GM12878 (cell line): Measurements from ENCODE around the gene SRSF1. TPM values are rescaled to one million over a fixed set of nuclear protein-coding genes. Genes with fewer than 3 reads are reported as not detected.
"Not testable (repeated sequence)": the region's sequence is repeated elsewhere in the genome, so short reads cannot be mapped to it uniquely, and the experiment has no call there.

Source experiments
- ATAC-seq: fragments of 200-7000 bp; cut with Tn5 transposase; 3 replicates; pipeline ENCODE4 v1.9.1; 2020; ENCODE audit warnings: mild to moderate bottlenecking, moderate library complexity
- BruUV-seq: library from RNA; stranded (reverse); fragments of 400-500 nt; replicated peaks from 2 replicates; lab custom pipeline; 2021; lab: Mats Ljungman, UMichigan
- CTCF ChIA-PET: fragments of 300-600 bp; sonication (Branson Sonifier 250); formaldehyde crosslinking; extraction: SDS; loops from one replicate; lab custom pipeline; 2021; ENCODE audit warnings: inconsistent platforms; lab: Yijun Ruan, JAX
- POLR2A ChIA-PET: fragments of 350-600 bp; formaldehyde crosslinking; extraction: SDS; loops from one replicate; lab custom pipeline; 2021; ENCODE audit warnings: inconsistent platforms; lab: Charles Lee
- RAD21 ChIA-PET: fragments of 300-600 bp; sonication (Branson Sonifier 250); formaldehyde crosslinking; loops from one replicate; lab custom pipeline; 2023; ENCODE audit warnings: antibody characterized with exemption; ENCODE audit not compliant: unreplicated experiment; lab: Charles Lee
- SMC1A ChIA-PET: fragments of 300-600 bp; sonication (Branson Sonifier 250); formaldehyde crosslinking; loops from one replicate; lab custom pipeline; 2023; ENCODE audit not compliant: unreplicated experiment, uncharacterized antibody; lab: Charles Lee
- DNase-seq: peaks from one replicate; pipeline ENCODE4 v3.0.0-alpha.2; 2011; ENCODE audit warnings: low read depth, low spot score
- FAIRE-seq: peaks from 3 replicates; lab custom pipeline; 2011; peaks lifted over from hg19 to GRCh38; lab: Jason Lieb, UNC
- H2AFZ ChIP-seq: 2 replicates; pipeline ENCODE4 v1.6.0; 2011; ENCODE audit warnings: low read depth, low read length, control low read depth; ENCODE audit not compliant: control insufficient read depth
- H3K27ac ChIP-seq: 2 replicates; pipeline ENCODE4 v1.5.1; 2011; ENCODE audit warnings: control low read depth; ENCODE audit not compliant: control insufficient read depth, insufficient read depth
- H3K27me3 ChIP-seq, 2 experiments: replicated peaks in 1 of 2; 2 replicates each; pipeline versions ENCODE4 v1.6.0 to v1.6.1; 2011; ENCODE audit warnings: low read length in 1 of 2; ENCODE audit not compliant: control insufficient read depth in 2 of 2, insufficient read depth in 2 of 2
- H3K36me3 ChIP-seq, 2 experiments: 2 replicates each; pipeline ENCODE4 v1.5.1; 2011; ENCODE audit warnings: low read length in 1 of 2; ENCODE audit not compliant: control insufficient read depth in 2 of 2, insufficient read depth in 2 of 2
- H3K4me1 ChIP-seq: 2 replicates; pipeline ENCODE4 v1.6.1; 2011; ENCODE audit warnings: mild to moderate bottlenecking, low read length, moderate library complexity, mixed read lengths; ENCODE audit not compliant: control insufficient read depth, insufficient read depth
- H3K4me2 ChIP-seq: 2 replicates; pipeline ENCODE4 v1.6.0; 2011; ENCODE audit warnings: control low read depth; ENCODE audit not compliant: control insufficient read depth, insufficient read depth
- H3K4me3 ChIP-seq: fragments of 200-600 bp; sonication (generic); 2 replicates; pipeline ENCODE4 v1.5.1; 2016
- H3K79me2 ChIP-seq: 2 replicates; pipeline ENCODE4 v1.6.0; 2011; ENCODE audit warnings: low read length; ENCODE audit not compliant: control insufficient read depth, insufficient read depth
- H3K9ac ChIP-seq: 2 replicates; pipeline ENCODE4 v1.8.0; 2011; ENCODE audit warnings: low read length, control low read depth, mixed read lengths; ENCODE audit not compliant: control insufficient read depth, insufficient read depth
- H3K9me3 ChIP-seq: replicated peaks from 3 replicates; pipeline ENCODE4 v1.5.1; 2011; ENCODE audit warnings: mild to moderate bottlenecking, low read length; ENCODE audit not compliant: control insufficient read depth, insufficient read depth
- H4K20me1 ChIP-seq: 2 replicates; pipeline ENCODE4 v1.6.0; 2011; ENCODE audit not compliant: control insufficient read depth, insufficient read depth
- CREB1 ChIP-seq: IDR thresholded peaks from 2 replicates; pipeline ENCODE4 v1.6.1; 2012; ENCODE audit warnings: low read depth, mild to moderate bottlenecking, inconsistent platforms
- EED ChIP-seq: sonication (generic); IDR thresholded peaks from 2 replicates; pipeline ENCODE4 v1.6.1; 2016; ENCODE audit warnings: antibody characterized with exemption, low read depth
- GATAD2B ChIP-seq: fragments of 450-650 bp; conservative IDR thresholded peaks from 2 replicates; pipeline ENCODE4 v1.6.1; 2017; ENCODE audit warnings: low read depth, mild to moderate bottlenecking, moderate library complexity
- HDAC6 ChIP-seq: fragments of 200-600 bp; sonication (generic); IDR thresholded peaks from one replicate; pipeline ENCODE4 v1.8.0; 2017; ENCODE audit warnings: antibody characterized with exemption; ENCODE audit not compliant: unreplicated experiment
- LARP7 ChIP-seq: fragments of 450-650 bp; IDR thresholded peaks from 2 replicates; pipeline ENCODE4 v1.6.1; 2017; ENCODE audit warnings: mild to moderate bottlenecking
- MEF2A ChIP-seq: IDR thresholded peaks from 2 replicates; pipeline ENCODE4 v1.6.1; 2011; ENCODE audit warnings: low read depth, mild to moderate bottlenecking, low read length, moderate library complexity; ENCODE audit not compliant: insufficient read depth
- MEF2B ChIP-seq: fragments of 450-650 bp; IDR thresholded peaks from 2 replicates; pipeline ENCODE4 v1.6.1; 2018; ENCODE audit warnings: mild to moderate bottlenecking, moderate library complexity; ENCODE audit not compliant: partially characterized antibody, poor library complexity, severe bottlenecking
- NBN ChIP-seq: fragments of 450-650 bp; IDR thresholded peaks from 2 replicates; pipeline ENCODE4 v1.6.1; 2016
- PML ChIP-seq: IDR thresholded peaks from 2 replicates; pipeline ENCODE4 v1.6.1; 2012; ENCODE audit warnings: low read length, inconsistent platforms
- SMAD1 ChIP-seq: fragments of 450-650 bp; IDR thresholded peaks from 2 replicates; pipeline ENCODE4 v1.6.1; 2018; ENCODE audit warnings: mild to moderate bottlenecking, low read depth; ENCODE audit not compliant: partially characterized antibody
- TCF3 ChIP-seq: IDR thresholded peaks from 2 replicates; pipeline ENCODE4 v1.6.1; 2012; ENCODE audit warnings: low read depth, mild to moderate bottlenecking, low read length, borderline replicate concordance; ENCODE audit not compliant: insufficient read depth
- WGBS: methylation state at CpG from one replicate; pipeline ENCODE4 v1.1.6; 2016; ENCODE audit warnings: low lambda C conversion rate; ENCODE audit not compliant: insufficient replicate concordance, insufficient coverage; ENCODE audit errors: missing lambda C conversion rate; 5-methylcytosine and 5-hydroxymethylcytosine counted together
- in situ Hi-C: fragments of 300-500 bp; cut with MboI; formaldehyde crosslinking; loops from 9 replicates; pipeline ENCODE4 v1.14.3; 2018; ENCODE audit warnings: mixed read lengths
- intact Hi-C: fragments of 100-400 bp; cut with micrococcal nuclease; formaldehyde crosslinking; loops from one replicate; pipeline ENCODE4 v1.14.2; 2022; ENCODE audit not compliant: unreplicated experiment
- polyA plus RNA-seq, 11 experiments: library from polyadenylated mRNA; depleted of rRNA in 4 of 11; unstranded in 6 of 11; stranded (reverse) in 5 of 11; fragments of >200 nt; fragmentation: Nextera tagmentation in 4 of 11; fragmentation: Illumina TruSeq in 1 of 11; extraction: Ambion mirVana in 4 of 11; extraction: Trizol in 1 of 11; gene quantifications; 1 replicate in 1 of 11; 2 replicates in 10 of 11; pipeline versions ENCODE4 v1.2.1 to v1.2.3, GENCODE V29; 2011 to 2016; ENCODE audit warnings: inconsistent platforms in 2 of 11, missing spikeins in 2 of 11, low read depth in 1 of 11
- total RNA-seq, 4 experiments: library from RNA; depleted of rRNA in 3 of 4; stranded (reverse); fragments of >200 nt in 3 of 4; fragmentation: Illumina TruSeq in 1 of 4; extraction: Trizol in 1 of 4; gene quantifications; 2 replicates each; pipeline versions ENCODE4 v1.2.1 to v1.2.3, GENCODE V29; 2013 to 2021
- TF ChIP-seq, protein P1 (sequence below): fragments of 450-650 bp; IDR thresholded peaks from 2 replicates; pipeline ENCODE4 v1.6.1; 2016; ENCODE audit warnings: mild to moderate bottlenecking

SRSF1 gene
- total and polyA plus RNA-seq, 10 of the 15 experiments (the other 5 are each of a cell fraction or from before 2014, with no cell fraction given), result 101 to 474 (median 404) TPM

DNA sequence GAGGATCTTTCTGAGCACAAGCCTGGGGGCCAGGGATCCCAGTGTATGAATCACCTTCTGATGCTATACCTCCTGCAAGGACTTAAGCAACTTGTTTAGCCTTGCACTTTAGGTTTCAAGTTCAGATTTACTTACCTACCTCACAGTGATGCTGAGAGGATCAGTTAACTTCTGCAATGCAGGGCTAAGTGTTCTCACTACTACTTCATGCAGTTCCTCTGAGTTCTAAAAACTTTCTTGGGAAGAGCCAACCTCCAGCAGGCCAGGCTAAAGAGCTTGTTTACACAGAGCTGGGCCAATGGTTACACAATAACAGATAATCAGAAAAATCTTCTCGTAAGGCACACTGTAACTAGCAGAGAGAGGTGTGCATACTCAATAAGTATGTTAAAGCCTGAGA, 32.0 kb downstream of the SRSF1 start:
- no TSS peak for BruUV-seq
- in situ Hi-C loops, result no loop called here

DNA sequence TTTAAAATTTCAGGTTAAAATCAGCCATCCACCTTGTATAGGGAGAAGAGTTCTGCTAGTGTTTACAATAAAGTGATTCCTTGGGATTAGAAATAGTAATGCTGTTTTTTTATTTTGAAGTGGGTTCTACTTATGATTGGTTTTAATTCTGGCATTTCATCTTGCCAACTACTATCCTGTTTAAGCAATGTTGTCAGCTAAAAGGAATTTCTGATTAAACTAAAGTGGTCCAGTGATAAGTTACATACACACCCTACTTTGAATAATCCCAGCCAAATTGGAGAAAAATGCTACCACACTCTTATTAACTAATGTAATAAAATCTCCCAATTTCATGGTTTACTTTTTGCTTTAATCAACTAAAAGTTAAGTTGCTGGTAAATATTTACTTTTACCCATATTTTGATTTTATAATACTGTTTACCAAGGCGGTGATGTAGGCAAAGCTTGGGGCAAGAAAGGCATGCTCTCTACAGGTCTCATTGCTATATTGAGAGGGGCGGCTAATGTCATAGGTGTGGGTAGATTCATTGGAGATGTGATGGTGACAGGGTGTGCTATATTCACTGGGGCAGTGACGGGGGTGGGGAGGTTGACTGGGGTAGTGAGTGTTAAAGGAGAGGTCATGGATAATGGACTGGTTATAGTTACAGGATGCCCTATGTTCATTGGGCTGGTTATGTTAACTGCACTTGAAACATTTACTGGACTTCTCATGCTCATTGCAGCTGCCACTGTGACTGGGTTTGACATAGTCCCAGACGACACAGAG, 32.8 kb downstream of the SRSF1 start:
- peaks cover 6 to 25% of the 10 kb centered on the region in 2 experiments for H3K36me3 ChIP-seq
- in situ Hi-C loops, H3K9me3 ChIP-seq: not testable (repeated sequence)

More for the DNA sequence above, 32.0 kb downstream of the SRSF1 start:
- intact Hi-C loops, result no loop called here
- H3K27ac ChIP-seq, result no peak overlapping the region
- H3K9me3 ChIP-seq, result no peaks in the 10 kb centered on the region
- RAD21 ChIA-PET, result interaction anchor here (0.8 to 2.0 kb wide), 2 partner anchors 10 to 72 kb away, joined by 3 to 10 read pairs; no protein-coding TSS in a partner anchor
- H3K4me3 ChIP-seq, result no peak overlapping the region
- FAIRE-seq (no peak), DNase-seq (no peak)
- no peaks in the 10 kb centered on the region for H3K79me2 ChIP-seq
- TF ChIP-seq SMAD1 (no peak), NBN (no peak), HDAC6 (no peak), CREB1 (no peak), PML (no peak), MEF2A (no peak), LARP7 (no peak), EED (no peak), GATAD2B (no peak), TCF3 (no peak), MEF2B (no peak)
- TF ChIP-seq, protein P1, sequence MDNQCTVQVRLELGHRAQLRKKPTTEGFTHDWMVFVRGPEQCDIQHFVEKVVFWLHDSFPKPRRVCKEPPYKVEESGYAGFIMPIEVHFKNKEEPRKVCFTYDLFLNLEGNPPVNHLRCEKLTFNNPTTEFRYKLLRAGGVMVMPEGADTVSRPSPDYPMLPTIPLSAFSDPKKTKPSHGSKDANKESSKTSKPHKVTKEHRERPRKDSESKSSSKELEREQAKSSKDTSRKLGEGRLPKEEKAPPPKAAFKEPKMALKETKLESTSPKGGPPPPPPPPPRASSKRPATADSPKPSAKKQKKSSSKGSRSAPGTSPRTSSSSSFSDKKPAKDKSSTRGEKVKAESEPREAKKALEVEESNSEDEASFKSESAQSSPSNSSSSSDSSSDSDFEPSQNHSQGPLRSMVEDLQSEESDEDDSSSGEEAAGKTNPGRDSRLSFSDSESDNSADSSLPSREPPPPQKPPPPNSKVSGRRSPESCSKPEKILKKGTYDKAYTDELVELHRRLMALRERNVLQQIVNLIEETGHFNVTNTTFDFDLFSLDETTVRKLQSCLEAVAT, result no peak
- TF ChIP-seq, all 136 proteins: peak for 0
- H3K4me1 ChIP-seq, result no peaks in the 10 kb centered on the region
- no peak overlapping the region for H3K4me2 ChIP-seq
- no peak overlapping the region for H3K9ac ChIP-seq
- ChIA-PET POLR2A (interaction anchor here (0.5 kb wide), 1 partner anchor 556 kb away, joined by 3 read pairs; no protein-coding TSS in a partner anchor), SMC1A (interaction anchor here (0.8 to 3.3 kb wide), 5 partner anchors 8 to 115 kb away, joined by 3 to 20 read pairs (median 4); no protein-coding TSS in a partner anchor), CTCF (interaction anchor here (1.0 to 1.7 kb wide), 3 partner anchors 10 to 138 kb away, joined by 3 to 9 read pairs (median 4); no protein-coding TSS in a partner anchor)
- no peak for ATAC-seq
- WGBS, result 93% methylated on average over 1 of the region's 1 CpG
- H3K27me3 ChIP-seq, result no peaks in the 10 kb centered on the region
- no peak overlapping the region for H2AFZ ChIP-seq
- no peaks in the 10 kb centered on the region for H4K20me1 ChIP-seq
- peaks cover 6 to 25% of the 10 kb centered on the region in 2 experiments for H3K36me3 ChIP-seq

More for the DNA sequence above, 32.8 kb downstream of the SRSF1 start:
- BruUV-seq, result TSS peak; percentile 21
- ATAC-seq, H3K4me1 ChIP-seq, DNase-seq, RAD21 ChIA-PET, H3K27ac ChIP-seq, H3K27me3 ChIP-seq, H2AFZ ChIP-seq, POLR2A ChIA-PET, H3K9ac ChIP-seq, H3K4me2 ChIP-seq, H3K4me3 ChIP-seq, intact Hi-C loops, H3K79me2 ChIP-seq, H4K20me1 ChIP-seq: not testable (repeated sequence)
- ChIA-PET SMC1A (interaction anchor here (1.5 to 3.3 kb wide), 3 partner anchors 7 to 113 kb away, joined by 3 to 20 read pairs (median 4); no protein-coding TSS in a partner anchor), CTCF (interaction anchor here (1.4 kb wide), 1 partner anchor 114 kb away, joined by 4 read pairs; no protein-coding TSS in a partner anchor)
- FAIRE-seq, result peak; percentile 86
- WGBS, result 95% methylated on average over 4 of the region's 4 CpGs
